ENCODE measurements around the gene KCNK10. TPM values are rescaled to one million over a fixed set of nuclear protein-coding genes. Genes with fewer than 3 reads are reported as not detected.
"Not testable (repeated sequence)": the region's sequence is repeated elsewhere in the genome, so short reads cannot be mapped to it uniquely, and the experiment has no call there.

The KCNK10 gene
- total RNA-seq, 2 donors from 2014 or later = 2.4 to 5.4 TPM

DNA sequence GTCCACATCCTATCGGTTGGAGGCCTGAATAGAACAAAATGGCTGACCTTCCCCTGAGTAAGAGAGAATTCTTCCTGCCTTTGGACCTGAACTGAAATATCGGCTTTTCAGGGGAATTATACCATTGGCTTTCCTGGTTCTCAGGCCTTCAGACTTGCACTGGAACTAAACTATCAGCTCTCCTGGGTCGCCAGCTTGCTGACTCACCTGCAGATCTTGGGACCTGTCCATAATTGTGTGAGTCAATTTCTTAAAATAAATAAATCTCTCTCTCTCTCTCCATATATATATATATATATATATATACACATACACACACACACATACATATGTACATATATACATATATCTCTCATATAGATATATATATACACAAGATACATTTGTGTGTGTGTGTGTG lies 41.6 kb downstream of the KCNK10 start:
- ATAC-seq = no peak
- DNase-seq = no peak
- intact Hi-C loops (cut with DNase I, micrococcal nuclease) = no loop called here

DNA sequence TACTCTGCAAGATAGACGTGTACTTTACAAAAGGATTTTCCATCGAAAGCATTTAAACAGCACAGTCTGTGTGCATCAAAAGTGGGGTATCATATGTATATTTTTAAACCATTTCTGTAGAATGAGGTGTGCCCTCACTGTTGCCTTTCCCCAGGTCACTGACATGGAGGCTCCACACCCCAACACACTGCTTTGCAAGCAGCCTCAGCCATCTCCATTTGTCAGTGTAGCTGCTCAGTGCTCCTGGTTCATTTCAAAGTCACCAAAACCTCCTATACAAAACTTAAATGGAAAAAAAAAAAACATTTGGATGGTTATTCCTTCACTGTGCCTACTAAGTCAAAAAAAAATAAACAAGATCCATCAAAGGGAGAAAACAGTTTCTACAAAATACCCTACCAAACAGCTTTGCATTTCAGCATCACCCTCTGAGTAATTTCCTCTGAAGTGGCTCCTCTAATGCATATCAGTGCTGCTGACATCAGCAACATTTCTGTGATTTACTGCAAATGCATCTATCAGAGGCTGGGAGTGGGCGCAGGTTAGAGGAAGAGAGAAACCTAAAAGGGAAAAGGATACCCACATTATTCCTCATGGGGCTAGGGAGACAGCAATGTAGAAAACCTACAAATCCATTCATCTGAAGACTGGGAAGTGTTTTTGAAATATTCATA lies 46.0 kb downstream of the KCNK10 start:
- DNase-seq = no peak
- intact Hi-C loops (cut with DNase I, micrococcal nuclease) = no loop called here
- no peak for ATAC-seq

DNA sequence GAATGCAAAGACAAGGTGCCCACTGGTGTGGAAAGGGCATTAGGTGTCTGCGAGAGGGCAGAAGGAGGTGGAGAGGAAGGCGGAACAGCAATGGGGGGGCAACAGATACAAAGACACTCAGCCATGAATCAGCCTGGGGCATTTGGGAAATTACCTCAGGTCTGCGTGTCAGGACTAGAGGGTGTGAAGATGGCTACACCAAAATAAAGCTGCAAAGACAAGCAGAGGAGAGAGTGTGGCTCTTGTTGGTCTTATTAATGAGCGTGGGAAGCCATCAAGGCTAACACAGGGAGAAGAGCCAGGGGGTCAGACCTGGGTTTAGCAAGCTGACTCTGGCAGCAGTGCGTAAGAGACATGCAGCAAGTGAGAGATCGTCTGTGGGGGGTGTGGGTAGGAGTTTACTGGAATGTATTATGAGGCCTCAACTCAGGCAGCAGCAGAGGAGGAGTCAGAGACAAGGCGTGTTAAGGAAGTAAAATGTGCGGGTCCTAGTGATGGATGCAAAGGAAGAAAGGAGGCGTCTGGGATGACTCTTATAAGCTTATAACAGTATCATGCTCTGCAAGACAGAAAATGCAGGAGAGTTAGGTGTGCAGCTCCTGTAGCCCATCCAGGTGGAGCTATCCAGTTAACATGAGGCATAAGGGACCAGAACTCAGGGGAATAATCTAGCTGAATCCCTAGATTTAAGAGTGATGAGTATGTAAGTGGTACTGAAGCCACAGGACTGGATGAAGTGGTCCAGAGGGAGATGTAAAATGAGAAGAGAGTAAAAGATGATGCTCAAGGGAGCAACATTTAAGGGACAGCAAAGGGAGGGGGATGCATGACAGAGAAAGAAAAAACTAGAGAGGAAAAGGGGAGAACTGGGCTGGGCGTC lies 50.4 kb downstream of the KCNK10 start:
- no peak for ATAC-seq
- intact Hi-C loops (cut with DNase I, micrococcal nuclease) = no loop called here
- DNase-seq = no peak

DNA sequence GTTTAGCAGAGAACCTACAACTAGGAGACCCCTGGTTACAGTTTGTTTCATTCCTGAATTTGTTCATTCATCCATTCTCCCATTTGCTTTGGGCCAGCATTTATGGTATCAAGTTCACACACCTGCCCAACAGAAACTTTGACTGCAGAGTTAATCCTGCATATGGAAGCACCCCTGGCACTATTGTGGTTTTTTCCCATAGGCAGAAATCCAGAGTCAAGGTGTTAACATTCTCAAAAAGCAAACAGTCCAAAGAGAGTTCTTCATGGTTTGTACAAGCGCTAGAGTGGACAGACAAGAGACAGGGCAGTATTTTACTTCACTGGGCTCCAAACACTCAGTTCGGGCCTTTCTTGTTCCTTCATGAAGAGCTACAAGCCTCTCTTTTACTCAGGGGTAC lies 51.9 kb downstream of the KCNK10 start:
- DNase-seq (no peak), ATAC-seq (no peak)

DNA sequence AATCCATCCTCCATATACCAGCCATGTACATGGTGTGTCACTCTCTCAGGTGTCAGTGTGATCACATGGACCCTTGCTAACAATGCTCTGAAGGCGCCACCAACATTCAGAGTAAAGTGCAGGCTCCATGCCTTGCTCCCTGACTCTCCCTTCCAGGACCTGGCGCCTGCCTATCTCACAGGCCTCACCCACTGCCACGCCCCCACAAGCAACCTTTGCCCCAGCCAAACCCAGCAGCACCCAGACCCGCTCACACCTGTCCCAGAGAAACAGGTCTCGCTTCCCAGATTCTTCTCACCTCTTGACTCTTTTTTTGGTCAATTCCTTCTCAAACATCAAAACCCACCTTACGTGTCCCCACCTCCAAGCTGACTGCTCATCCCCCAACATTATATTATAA lies 52.3 kb downstream of the KCNK10 start:
- peak; percentile 99 for ATAC-seq
- intact Hi-C loops (cut with DNase I, micrococcal nuclease) = no loop called here
- peak; percentile 92 to 93 for DNase-seq

More for the DNA sequence above, 51.9 kb downstream of the KCNK10 start:
- intact Hi-C loops (cut with DNase I, micrococcal nuclease) = no loop called here

DNA sequence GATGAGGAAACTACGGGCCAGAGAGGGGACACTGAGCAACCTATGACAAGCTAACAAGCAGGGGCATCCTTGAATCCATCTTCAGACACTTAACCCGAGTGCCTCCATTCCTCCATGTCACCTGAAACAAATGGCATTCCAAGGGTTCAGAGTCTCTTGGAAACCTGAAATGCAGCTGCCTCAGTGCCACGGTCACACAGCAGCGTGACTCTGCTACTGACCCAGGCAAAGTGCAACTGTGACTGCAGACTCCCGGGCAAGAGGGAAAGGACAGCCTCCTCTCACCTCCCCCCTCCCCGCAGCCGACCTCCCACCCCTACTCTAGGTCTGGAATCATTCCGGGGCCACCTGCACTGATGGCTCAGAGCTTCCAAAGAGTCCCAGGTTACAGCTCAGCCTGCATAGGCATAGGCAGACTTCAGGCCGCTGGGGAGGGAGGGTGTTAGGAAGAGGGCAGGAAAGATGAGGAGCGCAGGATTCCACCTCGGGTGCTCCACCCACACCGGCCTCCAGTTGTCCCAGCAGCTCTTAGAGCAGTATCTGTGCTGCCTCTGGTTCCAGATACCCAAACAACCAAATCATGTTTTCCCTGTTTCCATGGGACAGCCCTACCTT lies 53.2 kb downstream of the KCNK10 start:
- DNase-seq = peak; percentile 36 to 46
- intact Hi-C loops (cut with DNase I, micrococcal nuclease) = no loop called here
- peak; percentile 74 for ATAC-seq

DNA sequence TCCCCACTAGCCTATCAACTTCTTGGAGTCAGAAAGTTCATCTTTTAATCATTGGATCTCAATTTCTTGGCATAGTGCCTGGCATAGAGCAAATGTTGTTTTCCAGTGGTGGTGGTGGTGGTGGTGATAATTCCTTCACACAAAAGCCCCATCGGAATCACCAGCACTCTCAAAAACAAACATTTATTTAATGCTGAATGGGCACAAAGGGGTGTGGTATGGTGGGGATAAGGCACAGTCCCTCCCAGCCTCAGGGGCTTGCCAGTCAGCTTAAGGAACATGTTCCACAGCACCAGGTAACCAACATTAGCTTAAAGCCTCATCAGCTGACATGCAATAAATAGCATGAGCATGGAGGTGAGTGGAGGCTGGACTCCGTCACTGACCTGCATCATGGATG lies 56.6 kb downstream of the KCNK10 start:
- ATAC-seq (no peak), DNase-seq (no peak)
- intact Hi-C loops (cut with DNase I, micrococcal nuclease) = no loop called here

DNA sequence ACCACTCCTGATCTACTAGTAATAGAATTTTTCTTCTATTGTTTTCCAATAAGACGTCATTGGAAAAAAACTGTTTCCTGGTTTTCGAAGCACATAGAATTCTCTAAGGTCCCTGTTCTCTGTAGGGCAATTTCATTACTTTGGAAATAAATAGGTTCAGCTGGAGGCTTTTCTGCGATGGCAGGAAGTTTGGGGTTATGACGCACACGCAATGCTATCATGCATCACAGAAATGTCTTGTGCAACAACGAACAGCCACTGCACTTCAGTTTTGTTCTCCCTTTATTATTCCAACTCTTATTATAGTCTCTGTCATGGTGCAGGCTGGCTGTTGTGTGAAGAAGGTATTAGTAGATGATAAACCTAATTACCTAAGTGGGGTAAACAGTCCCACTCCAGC lies 59.0 kb downstream of the KCNK10 start:
- no peak for DNase-seq
- no peak for ATAC-seq
- intact Hi-C loops (cut with DNase I, micrococcal nuclease) = no loop called here

DNA sequence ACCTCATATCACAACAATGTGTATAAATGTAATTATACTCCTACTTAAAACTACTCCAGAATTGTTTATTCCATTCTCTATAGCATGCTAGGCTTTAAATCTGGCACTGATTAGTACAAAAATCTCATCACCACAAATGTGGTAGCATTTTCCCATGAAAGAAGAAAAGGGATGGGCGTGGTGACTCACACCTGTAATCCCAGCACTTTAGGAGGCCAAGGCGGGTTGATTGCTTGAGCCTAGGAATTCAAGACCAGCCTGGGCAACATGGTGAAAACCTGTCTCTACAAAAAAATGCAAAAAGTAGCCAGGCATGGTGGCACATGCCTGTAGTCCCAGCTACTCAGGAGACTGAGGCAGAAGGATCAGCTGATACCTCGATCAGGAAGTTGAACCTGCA lies 61.8 kb downstream of the KCNK10 start:
- ATAC-seq; intact Hi-C loops (cut with DNase I, micrococcal nuclease); DNase-seq: not testable (repeated sequence)

DNA sequence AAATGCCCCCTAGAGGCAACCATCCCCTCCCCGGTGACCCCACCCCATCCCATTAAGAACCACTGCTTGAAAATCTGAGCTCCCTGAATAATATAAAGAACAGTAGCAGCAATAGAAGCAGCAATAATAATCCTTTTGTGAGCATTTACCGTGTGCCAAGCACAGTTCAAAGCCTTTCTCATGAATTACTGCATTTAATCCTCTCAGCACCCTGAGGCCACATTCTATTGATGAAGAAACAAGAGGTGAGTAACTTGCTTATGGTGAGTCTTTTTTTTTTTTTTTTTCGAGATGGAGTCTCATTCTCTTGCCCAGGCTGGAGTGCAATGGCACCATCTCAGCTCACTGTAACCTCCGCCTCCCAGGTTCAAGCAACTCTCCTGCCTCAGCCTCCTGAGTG lies 65.0 kb downstream of the KCNK10 start:
- intact Hi-C loops (cut with DNase I, micrococcal nuclease) = no loop called here
- ATAC-seq = no peak
- DNase-seq = no peak

DNA sequence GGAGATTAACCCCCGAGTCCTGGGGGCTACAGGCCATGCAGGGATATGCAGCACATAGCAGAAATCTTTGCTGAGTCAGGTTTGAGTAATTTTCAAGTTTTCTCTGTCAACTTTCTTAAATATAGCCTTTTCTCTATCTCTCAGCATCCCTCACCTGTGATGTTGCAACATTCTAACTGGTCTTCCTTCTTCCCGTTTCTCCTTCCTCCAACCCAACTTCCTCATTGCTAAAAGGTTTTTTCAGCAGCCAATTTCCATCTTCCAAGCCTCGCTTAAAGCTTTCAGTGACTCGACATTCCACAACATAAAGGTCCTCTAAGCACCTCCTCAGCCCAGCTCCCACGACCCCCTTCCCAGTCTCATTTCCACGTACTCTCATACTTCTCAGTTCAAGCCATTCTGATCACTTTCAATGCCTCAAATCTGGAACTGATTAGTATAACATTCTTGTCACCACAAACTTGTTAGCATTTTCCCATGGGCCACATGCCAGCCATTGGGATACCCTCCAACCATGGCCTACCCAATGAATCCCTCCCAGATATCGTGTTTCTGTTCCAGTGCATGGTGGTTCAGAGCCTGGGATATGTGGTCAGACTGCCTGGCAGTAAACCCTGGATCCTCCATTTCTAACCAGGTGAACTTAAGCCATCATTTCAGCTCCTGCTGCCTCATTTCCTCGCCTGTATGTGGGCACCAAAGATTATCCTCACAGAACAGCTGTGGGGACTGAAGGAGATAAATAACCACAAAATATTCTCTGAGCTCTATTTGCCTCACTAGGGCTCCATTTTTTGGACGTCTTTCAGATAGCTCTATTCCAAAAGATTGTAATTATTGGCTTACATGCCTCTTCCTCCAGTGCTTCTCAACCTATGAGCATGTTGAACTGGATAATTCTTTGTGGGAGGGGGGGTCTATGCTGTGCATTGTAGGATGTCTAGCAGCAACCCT lies 65.8 kb downstream of the KCNK10 start:
- DNase-seq (no peak), ATAC-seq (no peak)
- intact Hi-C loops (cut with DNase I, micrococcal nuclease) = no loop called here

DNA sequence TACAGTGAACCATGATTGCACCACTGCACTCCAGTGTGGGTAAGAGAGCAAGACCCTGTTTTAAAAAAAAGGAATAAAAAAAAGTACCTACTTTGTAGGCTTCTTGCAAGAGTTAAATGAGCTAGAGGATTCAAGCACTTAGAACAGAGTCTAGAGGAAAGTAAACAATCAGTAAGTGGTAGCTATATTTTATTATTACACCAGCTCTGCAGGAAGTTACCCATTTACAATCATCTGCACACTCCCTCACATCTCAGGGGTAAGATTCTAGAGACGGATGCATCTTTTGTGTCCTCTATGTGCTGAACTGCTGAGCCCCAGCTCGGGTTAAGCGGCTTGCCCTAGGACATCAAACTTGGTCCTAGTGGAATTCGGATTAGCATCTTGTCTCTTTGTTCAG lies 67.3 kb downstream of the KCNK10 start:
- DNase-seq (no peak), ATAC-seq (peak; percentile 91)
- intact Hi-C loops (cut with DNase I, micrococcal nuclease) = no loop called here

DNA sequence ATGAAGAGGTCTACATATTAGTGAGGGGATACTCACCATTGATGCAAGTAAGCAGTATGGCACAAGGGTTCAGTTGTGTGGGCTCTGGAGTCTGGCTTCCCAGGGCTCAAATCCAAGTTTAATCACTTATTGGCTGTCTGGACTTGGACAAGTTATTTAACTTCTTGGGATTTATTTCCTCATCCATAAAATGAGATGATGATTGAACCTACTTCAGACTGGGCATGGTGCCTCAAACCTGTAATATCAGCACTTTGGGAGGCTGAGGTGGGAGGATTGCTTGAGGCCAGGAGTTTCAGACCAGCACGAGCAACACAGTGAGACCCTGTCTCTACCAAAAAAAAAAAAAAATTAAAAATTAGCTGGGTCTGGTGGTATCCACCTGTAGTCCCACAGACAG lies 67.9 kb downstream of the KCNK10 start:
- peak; percentile 77 for ATAC-seq
- intact Hi-C loops (cut with DNase I, micrococcal nuclease) = no loop called here
- peak in 1 of 2 donors; percentile 21 for DNase-seq

DNA sequence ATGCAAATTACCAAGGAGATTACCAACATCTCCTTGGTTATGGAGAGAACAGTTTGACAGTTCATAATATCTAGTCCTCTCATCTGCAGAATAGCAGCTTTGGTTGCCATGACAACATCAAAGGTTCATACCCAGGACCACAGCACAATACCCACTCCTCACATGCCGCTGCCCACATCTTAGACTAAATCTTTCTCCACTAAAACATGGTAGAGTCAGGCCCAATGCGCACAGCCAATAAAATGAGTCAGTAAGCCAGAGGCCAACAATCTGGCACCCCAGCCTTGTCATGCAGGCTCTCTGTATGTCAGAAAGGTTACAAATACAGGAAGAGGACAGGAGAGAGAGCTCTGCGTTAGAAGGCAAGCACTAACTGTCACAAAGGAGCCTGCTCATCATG lies 70.6 kb downstream of the KCNK10 start:
- ATAC-seq (no peak), DNase-seq (no peak)
- intact Hi-C loops (cut with DNase I, micrococcal nuclease) = no loop called here

DNA sequence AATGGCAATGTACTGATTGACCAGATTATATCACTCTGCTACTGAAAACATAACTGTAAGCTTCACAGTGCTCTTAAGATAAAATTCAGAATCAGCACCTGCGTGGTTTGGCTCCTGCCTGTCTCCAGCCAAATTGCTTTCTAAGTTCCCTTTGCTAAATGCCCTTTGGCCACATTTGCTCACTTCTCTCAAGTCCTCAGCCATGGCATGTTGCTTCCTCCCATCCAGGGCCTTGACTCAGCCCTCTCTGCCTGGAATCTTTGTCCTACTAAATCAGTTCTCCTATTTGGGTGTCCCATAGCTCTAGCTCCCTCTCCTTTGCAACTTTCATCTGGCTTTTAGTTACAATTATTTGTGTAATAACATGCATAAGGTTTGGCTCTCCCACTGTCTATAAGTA lies 71.4 kb downstream of the KCNK10 start:
- intact Hi-C loops (cut with DNase I, micrococcal nuclease) = no loop called here
- DNase-seq (no peak), ATAC-seq (no peak)

DNA sequence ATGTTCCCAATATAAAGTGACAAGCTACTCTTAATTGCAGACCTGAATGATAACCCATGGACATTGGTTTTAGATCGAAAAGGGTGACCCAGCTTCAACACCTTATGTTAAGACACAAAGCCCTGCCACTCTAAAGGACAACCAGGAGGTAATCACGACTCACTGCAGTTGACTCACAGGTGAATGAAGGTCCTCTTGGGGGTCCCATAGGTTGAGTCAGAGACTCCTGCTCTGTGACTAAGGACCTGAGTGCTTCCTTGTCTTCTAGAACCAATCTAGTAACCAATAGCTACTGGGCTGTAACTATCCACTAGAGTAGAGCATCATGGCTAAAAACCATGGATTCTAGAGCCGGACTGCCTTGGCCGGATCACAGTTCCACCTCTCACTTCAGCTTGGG lies 73.8 kb downstream of the KCNK10 start:
- DNase-seq (no peak), ATAC-seq (no peak)
- intact Hi-C loops (cut with DNase I, micrococcal nuclease) = no loop called here

DNA sequence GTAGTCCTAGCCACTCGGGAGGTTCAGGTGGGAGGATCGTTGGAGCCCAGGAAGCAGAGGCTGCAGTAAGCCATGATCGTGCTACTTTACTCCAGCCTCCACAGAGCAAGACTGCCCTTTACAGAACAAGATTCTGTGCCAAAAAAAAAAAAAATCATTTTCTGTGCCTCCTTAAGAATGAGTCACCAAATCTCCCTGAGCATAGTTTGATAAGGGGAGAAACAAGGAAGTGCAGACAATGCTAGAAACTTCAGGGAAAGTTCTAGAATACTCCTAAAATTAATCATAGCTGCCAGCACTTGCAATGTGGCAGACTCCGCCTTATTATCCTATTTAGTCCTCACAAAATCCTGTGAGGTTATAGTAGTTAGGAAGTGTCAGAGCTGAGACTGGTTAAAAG lies 74.5 kb downstream of the KCNK10 start:
- ATAC-seq = peak; percentile 75
- DNase-seq = no peak
- intact Hi-C loops (cut with DNase I, micrococcal nuclease) = no loop called here

DNA sequence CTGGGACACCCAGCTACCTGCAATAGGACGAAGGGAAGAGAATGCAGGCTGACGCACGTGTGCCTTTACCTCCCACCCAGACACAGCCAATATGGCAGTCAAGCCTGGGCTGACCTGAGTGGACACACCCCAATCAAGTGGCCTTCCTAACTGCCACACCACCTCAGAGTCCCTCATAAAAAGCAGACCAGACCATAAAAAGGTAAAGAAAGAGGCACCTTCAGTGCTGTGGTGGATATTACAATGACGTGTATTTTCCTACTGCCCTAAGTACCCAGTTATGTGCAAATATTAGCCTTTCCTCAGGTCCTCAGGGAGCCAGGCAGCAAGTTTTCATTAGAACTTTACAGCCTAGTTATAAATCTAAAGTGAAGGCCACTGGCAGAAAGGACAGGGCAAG lies 75.8 kb downstream of the KCNK10 start:
- intact Hi-C loops (cut with DNase I, micrococcal nuclease) = no loop called here
- peak; percentile 75 for ATAC-seq
- no peak for DNase-seq

DNA sequence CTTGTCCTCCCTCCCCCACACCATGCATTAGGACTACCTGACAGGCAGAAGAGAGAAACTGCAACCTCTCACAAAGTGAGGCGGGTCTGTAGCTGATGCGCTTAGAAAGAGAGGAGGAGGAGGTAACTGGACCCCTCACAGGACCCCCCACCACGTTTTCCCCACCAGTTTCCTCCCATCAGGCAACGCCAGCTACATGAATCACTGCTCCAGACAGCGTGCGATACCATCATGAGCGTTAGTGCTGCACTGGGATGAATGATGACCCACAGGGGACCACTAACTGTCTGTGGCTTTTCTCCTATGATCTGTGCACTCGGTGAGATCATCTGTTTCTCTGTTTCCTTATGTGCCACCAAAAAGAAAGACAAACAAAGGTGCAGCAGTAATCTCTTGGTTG lies 77.7 kb downstream of the KCNK10 start:
- DNase-seq = no peak
- intact Hi-C loops (cut with DNase I, micrococcal nuclease) = no loop called here
- peak; percentile 59 for ATAC-seq
